GM18499 (cell line): ENCODE measurements around the gene OTUB1.

Experiments
- ATAC-seq: cut with Tn5 transposase; IDR thresholded peaks from one replicate; pipeline ENCODE4 v1.9.1; 2021; ENCODE audit warnings: moderate number of reproducible peaks; ENCODE audit not compliant: insufficient read depth, unreplicated experiment

Gene OTUB1

DNA sequence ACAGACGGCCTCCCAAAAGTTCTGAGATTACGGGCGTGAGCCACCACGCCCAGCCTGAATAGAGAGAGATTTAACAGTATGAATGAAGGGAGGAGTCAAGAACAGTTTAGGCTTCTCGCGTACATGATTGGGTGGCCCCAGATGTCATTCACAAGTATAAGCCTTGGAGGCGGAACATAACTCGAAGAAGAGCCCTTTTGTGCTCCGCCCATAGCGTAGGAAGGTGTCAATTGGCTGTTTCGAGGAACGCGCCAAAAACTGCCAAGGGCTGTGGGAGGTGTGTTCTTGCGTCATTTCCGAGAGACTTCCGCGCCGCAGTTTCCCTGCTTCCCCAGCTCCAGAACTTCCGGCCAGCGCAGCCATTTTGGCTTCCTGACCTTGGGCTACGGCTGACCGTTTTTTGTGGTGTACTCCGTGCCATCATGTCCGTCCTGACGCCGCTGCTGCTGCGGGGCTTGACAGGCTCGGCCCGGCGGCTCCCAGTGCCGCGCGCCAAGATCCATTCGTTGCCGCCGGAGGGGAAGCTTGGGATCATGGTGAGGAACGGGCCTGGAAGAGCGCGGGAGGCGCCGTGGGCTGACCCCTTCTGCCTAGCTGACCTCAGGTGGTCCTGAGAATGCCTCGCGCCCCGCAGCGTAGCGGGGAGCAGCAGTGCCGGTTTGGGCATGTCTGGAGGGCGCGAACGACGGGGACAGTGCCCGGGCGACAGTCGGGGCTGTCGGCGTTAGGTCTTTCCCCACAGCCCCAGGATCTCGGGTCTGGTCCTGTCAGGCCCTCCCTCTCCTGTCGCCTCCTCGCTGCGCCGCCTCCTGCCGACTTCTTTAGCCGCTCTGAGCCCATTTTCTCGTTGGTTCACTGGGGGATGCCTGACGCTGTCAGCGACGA lies 11.7 kb upstream of the OTUB1 start, which contains the start of gene COX8A:
Gene COX8A (plus strand): TSS at position 362 of the 885 bp plus-strand sequence. CDS start 61 bp downstream, at position 423.
- peak; percentile 96 for ATAC-seq

DNA sequence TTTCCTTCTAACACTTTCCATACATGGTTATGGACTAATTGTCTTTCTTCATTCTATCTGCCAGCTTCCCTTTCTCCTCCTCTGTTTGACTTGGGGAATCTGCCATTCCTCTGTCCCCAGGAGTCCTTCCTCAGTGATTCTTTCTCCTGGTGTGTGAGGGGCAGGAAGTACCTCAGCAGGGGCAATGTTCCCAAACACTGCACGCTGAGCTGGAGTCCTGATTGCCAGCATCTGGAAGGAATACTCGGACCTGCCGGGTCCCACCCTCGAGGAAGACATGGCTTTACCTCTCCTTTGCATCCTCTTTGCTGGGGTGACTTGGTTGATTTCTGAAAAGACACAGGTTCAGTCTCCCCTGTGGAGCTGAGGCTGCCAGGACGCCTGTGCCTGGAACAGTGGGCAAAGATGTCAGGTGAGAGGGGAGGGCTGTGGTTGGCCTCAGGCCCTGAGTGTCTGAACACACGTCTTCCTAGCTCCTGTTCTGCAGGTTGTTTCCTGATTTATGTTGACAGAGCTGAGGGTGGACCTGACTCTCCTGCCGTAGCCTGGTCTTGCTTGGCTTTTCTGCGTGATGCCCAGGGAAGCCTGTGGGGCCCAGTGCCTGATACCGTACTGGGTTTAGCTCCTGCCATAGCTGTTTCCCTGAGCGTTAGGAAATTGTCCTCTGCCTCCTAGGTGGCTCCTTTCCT lies 7.5 kb upstream of the OTUB1 start:
- no peak for ATAC-seq

DNA sequence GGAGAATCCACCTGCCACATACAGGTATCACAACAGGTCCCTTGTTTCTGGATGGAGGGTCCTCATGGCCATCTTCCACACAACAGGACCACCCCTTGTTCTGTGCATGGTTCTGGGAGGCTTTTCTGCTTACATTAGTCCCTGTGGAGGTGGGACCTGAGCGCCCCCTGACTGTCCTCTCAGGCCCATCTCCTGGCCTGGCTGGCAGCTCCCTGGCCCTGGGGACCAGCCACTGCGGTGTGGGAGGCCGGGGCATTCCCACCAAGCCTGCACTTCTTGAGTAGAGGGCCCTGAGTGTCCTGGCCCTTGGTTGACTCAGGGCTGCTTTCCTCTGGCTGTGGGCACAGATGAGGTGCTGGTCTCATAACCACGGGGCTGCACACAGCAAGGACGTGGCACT lies 6.8 kb upstream of the OTUB1 start:
- ATAC-seq: no peak

DNA sequence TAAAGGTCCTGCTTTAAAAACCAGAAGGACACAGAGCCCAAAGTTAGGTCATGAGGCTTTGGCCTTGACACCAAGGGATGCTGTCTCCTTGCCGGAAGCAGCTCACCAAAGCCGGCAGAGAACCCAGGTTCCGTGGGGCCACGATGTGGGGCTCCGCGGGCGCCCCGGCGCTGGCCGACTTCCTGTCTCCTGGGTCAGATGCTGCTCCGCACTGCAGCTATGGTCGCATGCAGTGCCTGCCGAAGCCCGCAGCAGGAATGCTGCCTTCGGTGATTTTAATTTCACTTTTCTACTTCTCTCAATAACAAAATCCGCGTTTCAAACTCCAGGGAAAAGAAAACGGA lies 454 bp upstream of the OTUB1 start:
- ATAC-seq: no peak

DNA sequence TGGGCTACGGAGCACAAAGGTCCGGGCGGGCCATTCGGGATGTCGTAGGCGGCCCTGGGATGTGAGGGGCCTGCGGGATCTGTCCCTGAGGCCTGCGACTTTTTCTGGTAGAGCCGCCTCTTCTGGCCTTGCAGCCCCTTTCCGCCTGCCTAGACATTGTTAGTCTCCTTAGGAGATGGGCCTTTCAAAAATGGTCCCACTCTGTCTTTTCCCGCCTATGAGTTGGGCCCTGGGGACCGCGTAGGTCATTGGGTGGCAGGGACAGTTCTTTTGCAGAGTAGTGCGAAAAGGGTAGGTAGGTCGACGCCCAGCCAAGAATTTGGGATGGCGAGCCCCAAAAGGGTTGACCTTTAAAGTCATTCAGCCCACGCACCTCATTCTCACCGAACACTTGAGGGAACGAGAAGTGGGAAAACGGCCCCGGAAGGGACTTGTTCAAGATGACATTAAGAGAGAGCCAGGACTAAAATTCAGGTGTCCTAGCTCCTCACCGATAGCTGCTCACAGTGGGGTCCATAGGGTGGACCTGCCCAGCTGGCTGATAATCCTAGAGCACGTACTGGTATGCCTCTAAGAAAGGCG lies 785 bp downstream of the OTUB1 start:
- ATAC-seq: no peak

DNA sequence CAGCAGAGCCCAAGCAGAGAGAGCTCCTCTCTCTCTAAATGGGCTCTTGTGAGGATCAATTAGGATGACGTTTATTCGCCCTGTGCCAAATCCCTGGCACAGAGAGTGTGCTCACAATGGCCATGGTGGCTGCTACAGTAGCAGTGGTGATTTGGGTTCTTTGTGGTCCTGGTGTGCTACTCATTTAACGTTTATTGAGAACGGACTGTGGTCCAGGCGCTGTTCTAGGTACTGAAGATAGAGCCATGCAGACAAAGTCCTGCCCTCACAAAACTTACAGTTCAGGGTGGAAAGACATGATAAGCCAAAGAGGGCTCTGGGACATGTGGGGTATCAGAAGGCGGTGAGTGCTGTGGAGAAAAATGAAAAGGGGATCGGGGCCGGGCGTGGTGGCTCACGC lies 5.3 kb downstream of the OTUB1 start:
- no peak for ATAC-seq

DNA sequence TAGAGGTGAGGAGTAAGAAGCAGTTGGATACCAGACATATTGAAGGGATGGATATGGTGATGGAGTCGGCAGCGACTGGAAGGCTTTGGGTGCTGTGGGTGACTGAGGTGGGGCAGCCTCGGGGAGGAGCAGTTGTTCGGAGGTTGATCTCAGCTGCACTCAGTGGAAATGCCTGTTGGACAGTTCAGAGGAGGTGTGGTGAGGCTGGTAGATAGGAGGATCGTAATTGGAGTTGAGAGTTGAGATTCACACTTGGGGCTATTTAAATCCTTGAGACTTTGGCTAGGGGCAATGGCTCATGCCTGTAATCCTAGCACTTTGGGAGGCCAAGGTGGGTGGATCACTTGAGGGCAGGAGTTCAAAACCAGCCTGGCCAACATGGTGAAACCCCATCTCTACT lies 6.9 kb downstream of the OTUB1 start:
- no peak for ATAC-seq

DNA sequence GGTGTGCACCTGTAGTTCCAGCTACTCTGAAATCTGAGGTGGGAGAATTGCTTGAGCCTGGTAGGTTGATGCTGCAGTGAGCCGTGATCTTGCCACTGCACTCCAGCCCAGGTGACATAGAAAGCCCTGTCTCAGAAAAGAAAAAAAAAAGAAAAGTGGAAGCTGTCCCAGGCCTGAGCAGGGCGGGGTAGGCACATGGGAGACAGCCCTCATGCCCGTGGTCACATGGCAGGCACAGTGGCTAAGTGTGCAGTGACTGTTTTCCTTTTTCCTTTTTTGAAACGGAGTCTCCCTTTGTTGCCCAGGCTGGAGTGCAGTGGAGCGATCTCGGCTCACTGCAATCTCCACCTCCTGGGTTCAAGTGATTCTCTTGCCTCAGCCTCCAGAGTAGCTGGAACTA lies 7.8 kb downstream of the OTUB1 start:
- ATAC-seq: no peak

DNA sequence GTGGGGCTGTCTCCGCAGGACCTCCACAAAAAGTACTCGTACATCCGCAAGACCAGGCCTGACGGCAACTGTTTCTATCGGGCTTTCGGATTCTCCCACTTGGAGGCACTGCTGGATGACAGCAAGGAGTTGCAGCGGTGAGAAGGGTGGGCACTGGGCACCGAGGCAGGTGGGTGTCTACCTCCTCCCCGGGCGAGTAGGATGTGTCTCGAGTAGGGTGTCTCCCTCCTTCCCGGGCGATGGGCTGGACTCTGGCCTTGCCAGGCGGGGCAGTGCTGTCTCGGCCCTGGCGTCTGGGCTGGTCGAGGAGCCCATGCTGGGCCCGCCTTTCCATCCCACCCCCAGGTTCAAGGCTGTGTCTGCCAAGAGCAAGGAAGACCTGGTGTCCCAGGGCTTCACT lies 10.3 kb downstream of the OTUB1 start:
- ATAC-seq: no peak

DNA sequence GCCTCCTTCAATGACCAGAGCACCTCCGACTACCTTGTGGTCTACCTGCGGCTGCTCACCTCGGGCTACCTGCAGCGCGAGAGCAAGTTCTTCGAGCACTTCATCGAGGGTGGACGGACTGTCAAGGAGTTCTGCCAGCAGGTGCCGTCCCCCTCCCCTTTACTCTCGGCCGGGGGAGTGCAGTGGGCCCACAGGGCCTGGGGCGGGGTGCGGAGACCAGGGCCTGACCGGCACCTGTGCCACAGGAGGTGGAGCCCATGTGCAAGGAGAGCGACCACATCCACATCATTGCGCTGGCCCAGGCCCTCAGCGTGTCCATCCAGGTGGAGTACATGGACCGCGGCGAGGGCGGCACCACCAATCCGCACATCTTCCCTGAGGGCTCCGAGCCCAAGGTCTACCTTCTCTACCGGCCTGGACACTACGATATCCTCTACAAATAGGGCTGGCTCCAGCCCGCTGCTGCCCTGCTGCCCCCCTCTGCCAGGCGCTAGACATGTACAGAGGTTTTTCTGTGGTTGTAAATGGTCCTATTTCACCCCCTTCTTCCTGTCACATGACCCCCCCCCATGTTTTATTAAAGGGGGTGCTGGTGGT lies 11.0 kb downstream of the OTUB1 start:
- no peak for ATAC-seq

DNA sequence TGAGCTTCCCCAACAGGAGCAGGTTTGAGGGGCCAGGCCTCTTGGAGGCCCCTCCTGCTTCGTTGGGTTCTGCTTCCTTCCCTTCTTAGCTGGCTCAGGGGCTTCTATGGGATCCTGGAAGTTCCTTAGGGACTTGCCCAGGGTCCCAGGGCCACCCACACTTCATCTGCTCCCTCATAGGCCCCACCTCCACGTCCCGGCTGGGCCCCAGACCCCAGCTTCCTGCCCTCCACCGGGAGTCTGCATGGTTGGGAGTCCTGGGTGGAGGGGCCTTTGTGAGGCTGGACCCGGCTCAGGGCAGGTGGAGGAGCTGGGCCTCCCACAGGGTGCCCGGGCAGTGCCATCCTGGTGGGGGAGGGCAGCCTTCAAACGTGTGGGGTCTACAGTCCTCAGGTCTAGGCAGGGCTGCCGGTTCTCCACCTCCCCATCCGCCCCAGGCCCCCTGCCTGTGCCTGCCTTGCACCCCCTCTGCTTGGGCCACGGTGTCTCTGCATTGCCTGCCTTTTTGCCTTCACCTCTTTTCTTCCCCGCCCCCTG lies 11.6 kb downstream of the OTUB1 start:
- no peak for ATAC-seq

DNA sequence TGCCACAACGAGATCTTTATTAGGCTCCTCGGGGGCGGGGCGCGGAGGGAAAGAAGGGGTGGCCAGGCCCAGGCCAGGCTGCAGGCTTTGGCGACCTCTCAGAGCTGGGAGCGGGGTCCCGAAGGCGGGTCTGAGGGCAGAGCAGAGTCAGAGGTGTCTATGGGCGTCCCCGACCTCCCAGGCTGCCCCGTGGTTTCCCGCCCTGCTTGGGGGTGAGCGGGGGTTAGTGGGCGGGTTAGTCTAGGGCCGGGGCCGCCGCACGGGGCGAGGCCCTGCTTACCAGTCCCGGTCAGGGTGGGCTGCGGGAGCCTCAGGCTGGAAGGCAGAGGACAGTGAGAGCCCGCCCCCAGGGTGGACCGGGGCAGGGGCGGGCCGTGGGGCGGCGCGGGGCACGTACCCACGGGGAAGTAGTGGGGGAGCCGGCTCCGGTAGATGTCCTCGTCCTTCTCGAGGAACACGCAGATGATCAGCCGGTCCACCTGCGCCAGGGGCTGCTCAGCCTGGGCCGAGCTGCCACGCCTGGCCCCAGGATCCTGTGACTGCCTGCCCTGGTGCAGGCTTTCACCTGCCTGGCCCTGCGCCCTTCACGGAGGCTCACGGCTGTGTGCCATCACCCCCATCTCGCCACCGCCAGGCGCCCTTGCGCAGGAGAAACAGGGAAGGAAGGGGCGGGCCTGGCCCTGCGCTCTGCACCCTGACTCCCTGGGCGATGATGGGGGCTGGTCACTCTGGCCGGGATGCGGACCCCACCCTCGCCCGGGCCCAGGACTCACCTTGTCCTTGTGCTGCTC lies 12.5 kb downstream of the OTUB1 start:
- no peak for ATAC-seq

DNA sequence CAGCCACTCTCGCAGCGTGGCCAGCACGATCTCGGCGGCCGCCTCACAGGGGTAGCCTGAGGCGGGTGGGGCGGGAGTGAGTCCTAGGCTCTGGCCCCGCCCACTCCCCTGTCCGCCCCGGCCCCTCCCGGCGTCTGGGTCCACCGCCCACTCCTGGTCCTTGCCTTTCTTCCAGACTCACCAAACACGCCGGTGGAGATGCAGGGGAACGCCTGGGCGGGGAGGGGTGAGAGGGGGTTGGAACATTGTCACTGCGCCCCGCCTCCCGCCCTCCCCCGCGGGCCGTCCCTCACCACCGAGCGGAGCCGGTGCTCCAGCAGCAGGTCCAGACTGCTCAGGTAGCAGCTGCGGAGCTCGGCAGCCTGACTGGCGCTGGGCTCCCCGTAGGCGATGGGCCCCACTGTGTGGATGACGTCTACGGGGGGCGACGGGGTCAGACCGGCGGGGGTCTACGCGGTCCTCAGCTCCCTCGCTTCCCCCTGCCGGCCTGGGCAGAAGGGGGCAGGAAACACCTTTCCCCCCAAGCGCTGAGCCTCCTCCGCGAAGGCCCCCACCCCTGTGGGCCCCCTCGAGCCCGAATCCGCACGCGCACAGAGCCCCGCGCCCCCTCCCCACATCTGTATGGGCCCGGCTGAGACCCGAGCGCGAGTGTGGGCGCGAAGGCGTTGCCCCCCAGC lies 13.2 kb downstream of the OTUB1 start:
- no peak for ATAC-seq

DNA sequence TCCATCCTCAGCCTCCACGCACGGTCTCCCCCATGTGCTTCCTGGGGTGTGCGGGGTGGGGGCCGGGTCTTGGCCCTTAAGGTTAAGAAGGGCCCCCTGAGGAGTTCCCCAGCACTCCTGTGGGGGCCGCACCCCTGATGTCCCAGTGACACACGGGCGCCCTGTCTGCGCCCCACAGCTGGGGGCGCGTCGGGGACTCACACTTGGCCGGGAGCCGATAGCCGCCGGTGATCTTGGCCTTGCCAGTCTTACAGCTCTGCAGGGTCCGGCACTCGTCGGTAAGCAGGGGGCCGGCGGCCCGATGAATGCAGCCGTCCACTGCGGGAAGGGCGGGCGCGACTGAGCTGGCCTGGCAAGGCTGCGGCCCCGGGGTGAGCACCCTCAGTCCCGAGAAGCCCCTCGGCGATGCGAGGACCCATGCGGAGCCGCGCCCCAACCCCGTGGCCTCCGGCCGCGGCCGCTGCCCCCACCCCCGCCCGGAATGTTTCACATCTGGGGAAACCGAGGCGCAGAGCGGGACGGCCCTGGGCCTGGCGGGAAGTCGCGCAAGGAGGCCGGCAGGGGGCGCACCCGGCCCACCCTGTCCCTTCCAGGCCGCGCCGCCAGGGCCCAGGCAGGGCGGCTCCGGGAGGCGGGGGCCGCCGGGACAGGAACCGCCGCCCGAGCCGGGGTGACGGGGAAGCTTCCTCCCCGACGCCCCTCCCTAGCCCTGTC lies 13.9 kb downstream of the OTUB1 start:
- no peak for ATAC-seq

DNA sequence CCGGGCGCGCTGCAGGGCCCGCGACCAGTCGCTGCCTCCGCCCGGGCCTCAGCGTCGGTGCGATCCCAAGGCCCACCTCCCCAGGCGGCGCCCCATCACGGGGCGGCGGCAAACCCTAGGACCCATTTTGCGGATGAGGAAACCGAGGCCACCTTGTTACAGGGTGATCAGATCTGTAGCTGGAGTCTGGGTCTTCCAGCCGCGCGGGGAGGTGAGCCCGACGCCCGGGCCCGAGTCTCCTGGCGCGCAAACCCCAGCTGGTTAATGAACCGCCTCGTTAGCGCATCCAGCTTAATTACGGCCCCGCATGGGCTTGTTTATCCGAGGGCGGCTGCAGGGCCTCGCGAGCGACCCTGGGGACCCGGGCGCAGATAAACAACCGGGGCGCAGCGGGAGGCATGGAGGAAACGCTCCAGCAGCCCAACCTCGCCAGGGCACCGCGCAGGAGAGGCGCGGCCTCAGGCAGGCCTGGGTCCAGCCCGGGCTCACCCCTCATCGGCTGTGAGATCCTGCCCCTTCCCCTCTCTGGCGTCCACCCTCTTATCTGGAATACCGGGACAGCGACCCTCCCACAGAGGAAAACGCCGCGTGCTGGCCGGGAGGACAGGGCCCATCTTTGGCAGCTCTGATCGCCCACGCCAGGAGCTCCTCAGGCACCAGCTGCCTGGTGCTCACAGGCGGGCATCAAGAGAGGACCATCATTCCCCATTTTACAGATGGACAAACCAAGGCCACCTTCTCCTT lies 14.7 kb downstream of the OTUB1 start:
- no peak for ATAC-seq

DNA sequence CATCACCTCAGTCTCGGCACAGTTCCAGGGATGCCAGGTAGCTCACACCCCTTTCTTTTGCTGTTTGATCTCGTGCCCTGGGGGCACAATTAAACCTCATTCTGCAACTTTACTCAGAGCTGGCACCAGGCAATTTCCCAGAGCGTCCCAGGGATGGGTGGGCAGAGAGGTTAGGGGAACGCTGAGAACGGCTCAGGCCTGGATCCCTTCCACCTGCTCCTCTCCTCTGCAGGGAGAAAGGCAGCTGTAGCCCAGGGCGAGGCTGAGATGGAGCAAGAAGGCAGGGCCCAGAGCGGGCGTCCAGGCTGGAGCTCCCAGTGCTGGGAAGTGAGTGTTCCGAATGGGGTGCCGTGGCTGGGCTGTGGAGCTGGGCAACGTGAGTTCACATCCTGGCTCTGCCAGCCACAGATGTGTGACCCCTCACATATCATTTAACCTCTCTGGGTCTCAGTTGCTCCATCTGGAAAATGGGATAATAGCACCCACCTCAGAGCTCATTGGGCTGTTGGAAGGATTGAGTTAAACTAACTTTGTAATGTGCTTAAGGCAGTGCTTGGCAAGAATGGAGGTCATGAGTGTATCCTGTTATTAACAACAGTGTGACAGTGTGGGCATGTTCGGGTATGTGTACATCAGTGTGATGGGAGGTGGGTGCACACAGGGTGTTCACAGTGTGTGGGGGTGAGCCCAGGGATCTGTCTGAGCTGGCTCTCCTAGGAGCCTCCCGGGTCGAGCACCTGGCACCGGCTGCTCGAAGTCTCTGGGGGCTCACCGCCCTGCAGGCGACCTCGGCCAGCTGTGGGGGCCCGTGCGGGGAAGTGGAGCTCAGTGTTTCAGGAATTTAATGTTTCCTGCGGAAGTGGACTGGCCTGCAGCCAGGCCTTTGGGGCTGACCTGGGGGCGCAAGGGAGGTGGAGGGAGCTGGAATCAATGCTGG lies 15.5 kb downstream of the OTUB1 start:
- ATAC-seq: no peak
